K562 (cell line): ENCODE data around the gene GBF1. TPM values are rescaled to one million over a fixed set of nuclear protein-coding genes. Genes with fewer than 3 reads are reported as not detected.
A peak's percentile ranks its signal among the peaks of the same experiment; 100 is the strongest.

ENCODE experiments used
- ESRRA ChIP-seq: fragments of 450-650 bp; IDR thresholded peaks from 2 replicates; pipeline ENCODE4 v1.6.1; 2014; ENCODE audit warnings: low read depth, mild to moderate bottlenecking, moderate library complexity, borderline replicate concordance
- HCFC1 ChIP-seq: IDR thresholded peaks from 2 replicates; pipeline ENCODE4 v1.6.1; 2012; ENCODE audit warnings: low read depth, low read length, improper control_type of control experiment
- KDM2B ChIP-seq: fragments of 250-450 bp; sonication (Bioruptor Pico); IDR thresholded peaks from 2 replicates; pipeline ENCODE4 v1.8.0; 2021; ENCODE audit warnings: mild to moderate bottlenecking, moderate library complexity
- NFIX ChIP-seq: fragments of 250-450 bp; sonication (Bioruptor Pico); IDR thresholded peaks from 2 replicates; pipeline ENCODE4 v1.4.0; 2020; ENCODE audit warnings: low read depth, mild to moderate bottlenecking, moderate library complexity
- RB1 ChIP-seq: fragments of 450-650 bp; IDR thresholded peaks from 2 replicates; pipeline ENCODE4 v1.6.1; 2017; ENCODE audit warnings: low read depth, mild to moderate bottlenecking
- RNF2 ChIP-seq: sonication (generic); IDR thresholded peaks from 2 replicates; pipeline ENCODE4 v1.6.1; 2016
- SIN3A ChIP-seq, 2 experiments: fragments of 150-350 bp in 1 of 2; IDR thresholded peaks; 2 replicates each; pipeline ENCODE4 v1.6.1; 2011 to 2016; ENCODE audit warnings: borderline replicate concordance in 2 of 2, low read depth in 2 of 2, low read length in 2 of 2, mild to moderate bottlenecking in 2 of 2, moderate library complexity in 2 of 2; ENCODE audit not compliant: control insufficient read depth in 1 of 2
- SRSF7 ChIP-seq: fragments of 200-400 bp; formaldehyde crosslinking; optimal IDR thresholded peaks from 2 replicates; pipeline ENCODE3; 2017; ENCODE audit warnings: mild to moderate bottlenecking, low read depth, low read length
- TAF9B ChIP-seq: fragments of 450-650 bp; IDR thresholded peaks from 2 replicates; pipeline ENCODE4 v1.6.1; 2018; ENCODE audit warnings: mild to moderate bottlenecking; ENCODE audit not compliant: partially characterized antibody
- TARDBP ChIP-seq: fragments of 450-650 bp; IDR thresholded peaks from 2 replicates; pipeline ENCODE4 v1.6.1; 2016
- U2AF2 ChIP-seq: fragments of 200-400 bp; formaldehyde crosslinking; optimal IDR thresholded peaks from 2 replicates; pipeline ENCODE3; 2017; ENCODE audit warnings: low read depth, mild to moderate bottlenecking, low read length
- ZNF431 ChIP-seq: sonication (generic); formaldehyde crosslinking; IDR thresholded peaks from 2 replicates; pipeline ENCODE4 v1.8.0; 2022; ENCODE audit warnings: mild to moderate bottlenecking, missing genetic modification reagents
- ZNF583 ChIP-seq: fragments of 250-450 bp; sonication (Bioruptor Pico); IDR thresholded peaks from 2 replicates; pipeline ENCODE4 v1.4.0; 2020
- ZNF79 ChIP-seq: fragments of 250-450 bp; sonication (Bioruptor Pico); IDR thresholded peaks from 2 replicates; pipeline ENCODE4 v1.4.0; 2020; ENCODE audit warnings: low read depth, mild to moderate bottlenecking, moderate library complexity
- polyA plus RNA-seq, 8 experiments: library from polyadenylated mRNA; depleted of rRNA in 4 of 8; stranded (reverse) in 5 of 8; unstranded in 3 of 8; fragments of >200 nt; fragmentation: Nextera tagmentation in 2 of 8; fragmentation: Illumina TruSeq in 1 of 8; extraction: Ambion mirVana in 2 of 8; extraction: Trizol in 1 of 8; gene quantifications; 2 replicates each; pipeline versions ENCODE4 v1.2.1 to v1.2.3, GENCODE V29; 2011 to 2014; ENCODE audit warnings: inconsistent platforms in 1 of 8, missing spikeins in 1 of 8
- total RNA-seq, 7 experiments: library from RNA; depleted of rRNA in 6 of 7; stranded (reverse); fragments of >200 nt in 6 of 7; fragmentation: Illumina TruSeq in 2 of 7; extraction: Trizol in 2 of 7; gene quantifications; 2 replicates each; pipeline versions ENCODE4 v1.2.1 to v1.2.3, GENCODE V29; 2011 to 2021; ENCODE audit warnings: low replicate concordance in 1 of 7
- TF ChIP-seq, protein P1 (sequence below): fragments of 450-650 bp; IDR thresholded peaks from 2 replicates; pipeline ENCODE4 v1.7.1; 2018; ENCODE audit warnings: mild to moderate bottlenecking, low read depth; ENCODE audit not compliant: partially characterized antibody
- TF ChIP-seq, protein P2 (sequence below), 2 experiments: IDR thresholded peaks; 2 replicates each; pipeline ENCODE4 v1.6.1; 2012; ENCODE audit warnings: improper control_type of control experiment in 2 of 2, low read depth in 2 of 2, low read length in 2 of 2, borderline replicate concordance in 1 of 2
- TF ChIP-seq, protein P3 (sequence below): IDR thresholded peaks from 3 replicates; pipeline ENCODE4 v1.6.1; 2011; ENCODE audit warnings: borderline replicate concordance, mild to moderate bottlenecking, moderate library complexity; ENCODE audit not compliant: insufficient read length; ENCODE audit errors: extremely low read depth
- TF ChIP-seq, protein P4 (sequence below): sonication (generic); formaldehyde crosslinking; IDR thresholded peaks from 2 replicates; pipeline ENCODE4 v1.8.0; 2022; ENCODE audit warnings: mild to moderate bottlenecking, low read depth, missing genetic modification reagents

GBF1 gene
- total and polyA plus RNA-seq, 9 of the 15 experiments (the other 6 are each of a cell fraction or from before 2014, with no cell fraction given) = 0.69 to 28.0 (median 10.3) TPM

DNA sequence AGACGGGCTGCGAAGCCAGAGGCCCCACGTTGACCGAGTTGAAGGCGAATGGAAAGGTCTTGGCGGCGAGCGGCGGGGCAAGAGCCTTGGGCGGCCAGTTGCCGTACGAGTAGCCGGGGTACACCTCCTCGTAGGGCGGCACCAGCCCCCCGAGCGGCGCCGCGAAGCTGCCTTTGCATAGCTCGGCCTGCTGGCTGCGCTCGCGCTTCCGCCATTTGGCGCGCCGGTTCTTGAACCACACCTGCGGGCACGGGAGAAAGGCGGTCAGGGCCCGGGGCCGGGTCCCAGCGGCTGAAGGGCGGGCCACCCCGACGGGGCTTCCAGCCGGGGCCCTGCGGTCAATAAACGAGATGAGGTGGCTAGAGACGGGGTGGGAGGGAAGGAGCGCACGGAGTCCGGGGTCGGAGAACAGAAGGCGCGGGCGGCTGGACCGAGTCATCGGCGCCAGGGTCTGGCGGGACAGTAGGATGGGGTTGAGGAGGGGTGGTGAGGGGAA lies 14.4 kb upstream of the GBF1 start (continued):
- TF ChIP-seq, protein P1, sequence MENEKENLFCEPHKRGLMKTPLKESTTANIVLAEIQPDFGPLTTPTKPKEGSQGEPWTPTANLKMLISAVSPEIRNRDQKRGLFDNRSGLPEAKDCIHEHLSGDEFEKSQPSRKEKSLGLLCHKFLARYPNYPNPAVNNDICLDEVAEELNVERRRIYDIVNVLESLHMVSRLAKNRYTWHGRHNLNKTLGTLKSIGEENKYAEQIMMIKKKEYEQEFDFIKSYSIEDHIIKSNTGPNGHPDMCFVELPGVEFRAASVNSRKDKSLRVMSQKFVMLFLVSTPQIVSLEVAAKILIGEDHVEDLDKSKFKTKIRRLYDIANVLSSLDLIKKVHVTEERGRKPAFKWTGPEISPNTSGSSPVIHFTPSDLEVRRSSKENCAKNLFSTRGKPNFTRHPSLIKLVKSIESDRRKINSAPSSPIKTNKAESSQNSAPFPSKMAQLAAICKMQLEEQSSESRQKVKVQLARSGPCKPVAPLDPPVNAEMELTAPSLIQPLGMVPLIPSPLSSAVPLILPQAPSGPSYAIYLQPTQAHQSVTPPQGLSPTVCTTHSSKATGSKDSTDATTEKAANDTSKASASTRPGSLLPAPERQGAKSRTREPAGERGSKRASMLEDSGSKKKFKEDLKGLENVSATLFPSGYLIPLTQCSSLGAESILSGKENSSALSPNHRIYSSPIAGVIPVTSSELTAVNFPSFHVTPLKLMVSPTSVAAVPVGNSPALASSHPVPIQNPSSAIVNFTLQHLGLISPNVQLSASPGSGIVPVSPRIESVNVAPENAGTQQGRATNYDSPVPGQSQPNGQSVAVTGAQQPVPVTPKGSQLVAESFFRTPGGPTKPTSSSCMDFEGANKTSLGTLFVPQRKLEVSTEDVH = no peak
- TF ChIP-seq, protein P2, sequence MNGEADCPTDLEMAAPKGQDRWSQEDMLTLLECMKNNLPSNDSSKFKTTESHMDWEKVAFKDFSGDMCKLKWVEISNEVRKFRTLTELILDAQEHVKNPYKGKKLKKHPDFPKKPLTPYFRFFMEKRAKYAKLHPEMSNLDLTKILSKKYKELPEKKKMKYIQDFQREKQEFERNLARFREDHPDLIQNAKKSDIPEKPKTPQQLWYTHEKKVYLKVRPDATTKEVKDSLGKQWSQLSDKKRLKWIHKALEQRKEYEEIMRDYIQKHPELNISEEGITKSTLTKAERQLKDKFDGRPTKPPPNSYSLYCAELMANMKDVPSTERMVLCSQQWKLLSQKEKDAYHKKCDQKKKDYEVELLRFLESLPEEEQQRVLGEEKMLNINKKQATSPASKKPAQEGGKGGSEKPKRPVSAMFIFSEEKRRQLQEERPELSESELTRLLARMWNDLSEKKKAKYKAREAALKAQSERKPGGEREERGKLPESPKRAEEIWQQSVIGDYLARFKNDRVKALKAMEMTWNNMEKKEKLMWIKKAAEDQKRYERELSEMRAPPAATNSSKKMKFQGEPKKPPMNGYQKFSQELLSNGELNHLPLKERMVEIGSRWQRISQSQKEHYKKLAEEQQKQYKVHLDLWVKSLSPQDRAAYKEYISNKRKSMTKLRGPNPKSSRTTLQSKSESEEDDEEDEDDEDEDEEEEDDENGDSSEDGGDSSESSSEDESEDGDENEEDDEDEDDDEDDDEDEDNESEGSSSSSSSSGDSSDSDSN (IDR thresholded peaks at IDR 0.05; ENCODE audit: borderline replicate concordance in 1 of 2, low read depth in 2 of 2, low read length in 2 of 2) = 0 out of 4 replicates have a peak, but pooled peaks of 1 of the 2 experiments have one; percentile 48
- TF ChIP-seq RB1 (0 out of 2 replicates have a peak, but pooled peaks have one; percentile 24), KDM2B (CRISPR knock-in tag) (no peak), TARDBP (no peak), ESRRA (no peak), TAF9B (no peak), RNF2 (no peak), ZNF431 (CRISPR knock-in tag) (no peak), U2AF2 (no peak), ZNF79 (CRISPR knock-in tag) (no peak), SRSF7 (no peak), ZNF583 (CRISPR knock-in tag) (no peak), HCFC1 (no peak), SIN3A (IDR thresholded peaks at IDR 0.05; ENCODE audit: borderline replicate concordance in 2 of 2, control insufficient read depth in 1 of 2, low read depth in 2 of 2, low read length in 2 of 2) (no peak), NFIX (CRISPR knock-in tag) (no peak)
- TF ChIP-seq, protein P3, sequence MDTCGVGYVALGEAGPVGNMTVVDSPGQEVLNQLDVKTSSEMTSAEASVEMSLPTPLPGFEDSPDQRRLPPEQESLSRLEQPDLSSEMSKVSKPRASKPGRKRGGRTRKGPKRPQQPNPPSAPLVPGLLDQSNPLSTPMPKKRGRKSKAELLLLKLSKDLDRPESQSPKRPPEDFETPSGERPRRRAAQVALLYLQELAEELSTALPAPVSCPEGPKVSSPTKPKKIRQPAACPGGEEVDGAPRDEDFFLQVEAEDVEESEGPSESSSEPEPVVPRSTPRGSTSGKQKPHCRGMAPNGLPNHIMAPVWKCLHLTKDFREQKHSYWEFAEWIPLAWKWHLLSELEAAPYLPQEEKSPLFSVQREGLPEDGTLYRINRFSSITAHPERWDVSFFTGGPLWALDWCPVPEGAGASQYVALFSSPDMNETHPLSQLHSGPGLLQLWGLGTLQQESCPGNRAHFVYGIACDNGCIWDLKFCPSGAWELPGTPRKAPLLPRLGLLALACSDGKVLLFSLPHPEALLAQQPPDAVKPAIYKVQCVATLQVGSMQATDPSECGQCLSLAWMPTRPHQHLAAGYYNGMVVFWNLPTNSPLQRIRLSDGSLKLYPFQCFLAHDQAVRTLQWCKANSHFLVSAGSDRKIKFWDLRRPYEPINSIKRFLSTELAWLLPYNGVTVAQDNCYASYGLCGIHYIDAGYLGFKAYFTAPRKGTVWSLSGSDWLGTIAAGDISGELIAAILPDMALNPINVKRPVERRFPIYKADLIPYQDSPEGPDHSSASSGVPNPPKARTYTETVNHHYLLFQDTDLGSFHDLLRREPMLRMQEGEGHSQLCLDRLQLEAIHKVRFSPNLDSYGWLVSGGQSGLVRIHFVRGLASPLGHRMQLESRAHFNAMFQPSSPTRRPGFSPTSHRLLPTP = no peak
- TF ChIP-seq, protein P4, sequence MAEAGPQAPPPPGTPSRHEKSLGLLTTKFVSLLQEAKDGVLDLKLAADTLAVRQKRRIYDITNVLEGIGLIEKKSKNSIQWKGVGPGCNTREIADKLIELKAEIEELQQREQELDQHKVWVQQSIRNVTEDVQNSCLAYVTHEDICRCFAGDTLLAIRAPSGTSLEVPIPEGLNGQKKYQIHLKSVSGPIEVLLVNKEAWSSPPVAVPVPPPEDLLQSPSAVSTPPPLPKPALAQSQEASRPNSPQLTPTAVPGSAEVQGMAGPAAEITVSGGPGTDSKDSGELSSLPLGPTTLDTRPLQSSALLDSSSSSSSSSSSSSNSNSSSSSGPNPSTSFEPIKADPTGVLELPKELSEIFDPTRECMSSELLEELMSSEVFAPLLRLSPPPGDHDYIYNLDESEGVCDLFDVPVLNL = no peak
